ENCODE results near the gene GARIN5A.

GRCh38 chr19:50425581-50425980 lies 51.1 kb downstream of the GARIN5A start:
- TF ChIP-seq CTCF (IDR thresholded peaks at IDR 0.05) = no peak
- no peak for TF ChIP-seq POLR2A (IDR thresholded peaks at IDR 0.05)
- no peak for TF ChIP-seq POLR2AphosphoS5 (IDR thresholded peaks at IDR 0.05)
